GM12872 (cell line): ENCODE data around the gene SMCR8.

Experiments used
- CTCF ChIP-seq: IDR thresholded peaks from 3 replicates; pipeline ENCODE4 v1.5.1; 2011; ENCODE audit warnings: low read depth, mild to moderate bottlenecking, low read length, moderate library complexity; ENCODE audit not compliant: insufficient read depth

Gene SMCR8

GRCh38 chr17:18327093-18327492 lies 12.0 kb downstream of the SMCR8 start:
- no peak for TF ChIP-seq CTCF

- TF ChIP-seq CTCF = no peak
These were observed 12.5 kb downstream of the SMCR8 start for GRCh38 chr17:18327556-18327955.

- no peak for TF ChIP-seq CTCF
These were observed 13.6 kb downstream of the SMCR8 start for GRCh38 chr17:18328643-18329204.

GRCh38 chr17:18331879-18332278 lies 16.8 kb downstream of the SMCR8 start:
- TF ChIP-seq CTCF = no peak

- no peak for TF ChIP-seq CTCF
These were observed 17.9 kb downstream of the SMCR8 start for GRCh38 chr17:18332909-18333489.

GRCh38 chr17:18339933-18340332 lies 24.8 kb downstream of the SMCR8 start:
- no peak for TF ChIP-seq CTCF

GRCh38 chr17:18344021-18344420 lies 28.9 kb downstream of the SMCR8 start:
- no peak for TF ChIP-seq CTCF
